UCSD-AML1 (cell line): ENCODE results near the gene PCCA.

ENCODE experiments used
- DNase-seq: peaks from one replicate; lab custom pipeline; 2025; ENCODE audit not compliant: unreplicated experiment; lab: John Stamatoyannopoulos, UW

PCCA gene

GRCh38 chr13:100397627-100398026 lies 308.7 kb downstream of the PCCA start:
- no peak for DNase-seq

GRCh38 chr13:100398360-100398759 lies 309.5 kb downstream of the PCCA start:
- DNase-seq = no peak

GRCh38 chr13:100399455-100399854 lies 310.6 kb downstream of the PCCA start:
- DNase-seq = no peak

- no peak for DNase-seq
Observed at GRCh38 chr13:100403675-100404074, 314.8 kb downstream of the PCCA start.

GRCh38 chr13:100409132-100409531 lies 320.2 kb downstream of the PCCA start:
- DNase-seq = no peak

- DNase-seq = no peak
Observed at GRCh38 chr13:100423375-100423774, 334.5 kb downstream of the PCCA start.

GRCh38 chr13:100428986-100429385 lies 340.1 kb downstream of the PCCA start:
- DNase-seq = no peak

GRCh38 chr13:100432611-100433010 lies 343.7 kb downstream of the PCCA start:
- DNase-seq = no peak

- no peak for DNase-seq
Observed at GRCh38 chr13:100433475-100433874, 344.6 kb downstream of the PCCA start.

- DNase-seq = no peak
Observed at GRCh38 chr13:100434010-100434763, 345.3 kb downstream of the PCCA start.

GRCh38 chr13:100436099-100436498 lies 347.2 kb downstream of the PCCA start:
- DNase-seq = no peak

GRCh38 chr13:100438059-100438788 lies 349.3 kb downstream of the PCCA start:
- DNase-seq = no peak

- DNase-seq = no peak
Observed at GRCh38 chr13:100439247-100439970, 350.5 kb downstream of the PCCA start.

- DNase-seq = no peak
Observed at GRCh38 chr13:100440751-100441425, 352.0 kb downstream of the PCCA start.

- no peak for DNase-seq
Observed at GRCh38 chr13:100442095-100442832, 353.4 kb downstream of the PCCA start.

- no peak for DNase-seq
Observed at GRCh38 chr13:100443278-100443997, 354.5 kb downstream of the PCCA start.

- no peak for DNase-seq
Observed at GRCh38 chr13:100443998-100444328, 355.1 kb downstream of the PCCA start.

GRCh38 chr13:100447831-100448230 lies 358.9 kb downstream of the PCCA start:
- no peak for DNase-seq

GRCh38 chr13:100451923-100452322 lies 363.0 kb downstream of the PCCA start:
- DNase-seq = no peak

GRCh38 chr13:100454876-100455275 lies 366.0 kb downstream of the PCCA start:
- no peak for DNase-seq
